Measurements from ENCODE around the gene KIF16B. TPM values are rescaled to one million over a fixed set of nuclear protein-coding genes. Genes with fewer than 3 reads are reported as not detected.

The KIF16B gene
- total RNA-seq, 1 donor from 2014 or later: 7.0 TPM

DNA sequence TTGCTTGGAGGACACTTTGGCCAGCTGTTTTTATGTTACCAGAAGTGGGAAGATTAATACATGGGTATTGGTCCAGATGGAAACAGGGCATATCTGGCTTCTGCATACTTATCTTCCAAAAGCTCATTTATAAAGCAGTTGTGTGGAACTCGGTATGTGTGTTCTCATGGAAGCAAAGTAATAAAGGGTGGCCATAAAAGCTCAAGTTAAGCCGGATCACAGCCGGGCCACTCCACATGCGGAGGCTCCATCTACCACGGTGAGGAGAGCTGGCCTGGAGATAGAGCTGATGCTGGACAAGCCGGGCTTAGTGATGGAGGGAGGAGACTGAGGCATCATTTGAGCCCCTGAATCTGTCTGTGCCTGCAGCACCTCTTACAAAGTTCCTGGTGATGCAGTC, 38.6 kb upstream of the KIF16B start:
- H3K9ac ChIP-seq (ENCODE audit: low read length): no peak overlapping the region
- H4K20me1 ChIP-seq (ENCODE audit: insufficient read depth, low read length): no peaks in the 10 kb centered on the region
- H3K4me2 ChIP-seq (ENCODE audit: low read length): no peak overlapping the region
- H3K4me3 ChIP-seq (ENCODE audit: insufficient read depth, low read depth, low read length): no peak overlapping the region
- H3K27ac ChIP-seq (ENCODE audit: low read depth, low read length): no peak overlapping the region
- H3K79me2 ChIP-seq (ENCODE audit: insufficient read depth, low read length): no peaks in the 10 kb centered on the region
- H2AFZ ChIP-seq (ENCODE audit: low read depth, low read length): no peak overlapping the region
- Mint-ChIP-seq H3K36me3 (ENCODE audit: low read depth, unreplicated experiment) (no peaks in the 10 kb centered on the region), H3K4me1 (ENCODE audit: low read depth, unreplicated experiment) (peaks cover 2% of the 10 kb centered on the region), H3K27me3 (ENCODE audit: low read depth, unreplicated experiment) (peaks cover 2% of the 10 kb centered on the region), H3K27ac (ENCODE audit: unreplicated experiment) (no peak overlapping the region), H3K4me3 (ENCODE audit: unreplicated experiment) (no peak overlapping the region), H3K9me3 (ENCODE audit: unreplicated experiment) (no peaks in the 10 kb centered on the region)
- H3K9me3 ChIP-seq (ENCODE audit: insufficient read depth, low read depth, low read length): no peaks in the 10 kb centered on the region
- no peak for TF ChIP-seq EZH2 (IDR thresholded peaks at IDR 0.05; ENCODE audit: insufficient read depth, low read length)
- no peak for TF ChIP-seq CTCF (IDR thresholded peaks at IDR 0.05; ENCODE audit: insufficient read depth, low read depth, low read length)
- FAIRE-seq (no peak), DNase-seq (ENCODE audit: low read depth) (no peak)
- no peaks in the 10 kb centered on the region for H3K27me3 ChIP-seq (ENCODE audit: insufficient read depth, low read length)
- no peaks in the 10 kb centered on the region for H3K4me1 ChIP-seq (ENCODE audit: insufficient read depth, low read length)
- no peaks in the 10 kb centered on the region for H3K36me3 ChIP-seq (ENCODE audit: insufficient read depth, low read length)

- H3K27ac ChIP-seq (ENCODE audit: low read depth, low read length): no peak overlapping the region
- no peaks in the 10 kb centered on the region for H3K79me2 ChIP-seq (ENCODE audit: insufficient read depth, low read length)
- Mint-ChIP-seq H3K36me3 (ENCODE audit: low read depth, unreplicated experiment) (no peaks in the 10 kb centered on the region), H3K9me3 (ENCODE audit: unreplicated experiment) (no peaks in the 10 kb centered on the region), H3K27ac (ENCODE audit: unreplicated experiment) (no peak overlapping the region), H3K4me1 (ENCODE audit: low read depth, unreplicated experiment) (no peaks in the 10 kb centered on the region), H3K4me3 (ENCODE audit: unreplicated experiment) (no peak overlapping the region), H3K27me3 (ENCODE audit: low read depth, unreplicated experiment) (peaks cover 2% of the 10 kb centered on the region)
- TF ChIP-seq EZH2 (IDR thresholded peaks at IDR 0.05; ENCODE audit: insufficient read depth, low read length): no peak
- no peak for TF ChIP-seq CTCF (IDR thresholded peaks at IDR 0.05; ENCODE audit: insufficient read depth, low read depth, low read length)
- peaks cover 4% of the 10 kb centered on the region for H3K9me3 ChIP-seq (ENCODE audit: insufficient read depth, low read depth, low read length)
- FAIRE-seq: no peak
- no peaks in the 10 kb centered on the region for H3K27me3 ChIP-seq (ENCODE audit: insufficient read depth, low read length)
- no peak overlapping the region for H3K4me2 ChIP-seq (ENCODE audit: low read length)
- H3K4me3 ChIP-seq (ENCODE audit: insufficient read depth, low read depth, low read length): no peak overlapping the region
- H4K20me1 ChIP-seq (ENCODE audit: insufficient read depth, low read length): no peaks in the 10 kb centered on the region
- no peaks in the 10 kb centered on the region for H3K4me1 ChIP-seq (ENCODE audit: insufficient read depth, low read length)
- no peak overlapping the region for H2AFZ ChIP-seq (ENCODE audit: low read depth, low read length)
- DNase-seq (ENCODE audit: low read depth): no peak
- H3K36me3 ChIP-seq (ENCODE audit: insufficient read depth, low read length): no peaks in the 10 kb centered on the region
- no peak overlapping the region for H3K9ac ChIP-seq (ENCODE audit: low read length)
Observed at GRCh38 chr20:16609066-16609465, 35.8 kb upstream of the KIF16B start.

- Mint-ChIP-seq H3K36me3 (ENCODE audit: low read depth, unreplicated experiment) (no peaks in the 10 kb centered on the region), H3K27ac (ENCODE audit: unreplicated experiment) (no peak overlapping the region), H3K27me3 (ENCODE audit: low read depth, unreplicated experiment) (peaks cover 2% of the 10 kb centered on the region), H3K4me3 (ENCODE audit: unreplicated experiment) (no peak overlapping the region), H3K4me1 (ENCODE audit: low read depth, unreplicated experiment) (no peaks in the 10 kb centered on the region), H3K9me3 (ENCODE audit: unreplicated experiment) (no peaks in the 10 kb centered on the region)
- H4K20me1 ChIP-seq (ENCODE audit: insufficient read depth, low read length): no peaks in the 10 kb centered on the region
- no peak overlapping the region for H2AFZ ChIP-seq (ENCODE audit: low read depth, low read length)
- H3K27ac ChIP-seq (ENCODE audit: low read depth, low read length): no peak overlapping the region
- no peak for TF ChIP-seq EZH2 (IDR thresholded peaks at IDR 0.05; ENCODE audit: insufficient read depth, low read length)
- no peak for TF ChIP-seq CTCF (IDR thresholded peaks at IDR 0.05; ENCODE audit: insufficient read depth, low read depth, low read length)
- no peak overlapping the region for H3K9ac ChIP-seq (ENCODE audit: low read length)
- H3K4me3 ChIP-seq (ENCODE audit: insufficient read depth, low read depth, low read length): no peak overlapping the region
- FAIRE-seq (no peak), DNase-seq (ENCODE audit: low read depth) (no peak)
- no peaks in the 10 kb centered on the region for H3K27me3 ChIP-seq (ENCODE audit: insufficient read depth, low read length)
- H3K9me3 ChIP-seq (ENCODE audit: insufficient read depth, low read depth, low read length): peaks cover 4% of the 10 kb centered on the region
- no peaks in the 10 kb centered on the region for H3K36me3 ChIP-seq (ENCODE audit: insufficient read depth, low read length)
- H3K4me2 ChIP-seq (ENCODE audit: low read length): no peak overlapping the region
- H3K79me2 ChIP-seq (ENCODE audit: insufficient read depth, low read length): no peaks in the 10 kb centered on the region
- no peaks in the 10 kb centered on the region for H3K4me1 ChIP-seq (ENCODE audit: insufficient read depth, low read length)
Observed at GRCh38 chr20:16608277-16608650, 35.0 kb upstream of the KIF16B start.

All from astrocyte (in vitro differentiated cells and primary cell).